SK-N-SH treated with all-trans-retinoic acid at 6 μM for 48 hours (cell line): ENCODE measurements around the gene DOP1A.

Experiments
- BACH2 ChIP-seq: fragments of 250-450 bp; sonication (Bioruptor Pico); IDR thresholded peaks from 2 replicates; pipeline ENCODE4 v1.9.0; 2021; ENCODE audit warnings: mild to moderate bottlenecking, borderline replicate concordance
- CREB5 ChIP-seq: fragments of 250-450 bp; sonication (Bioruptor Pico); IDR thresholded peaks from 2 replicates; pipeline ENCODE4 v1.5.1; 2020; ENCODE audit warnings: low read depth, mild to moderate bottlenecking, moderate library complexity
- ESRRG ChIP-seq: fragments of 250-450 bp; sonication (Bioruptor Pico); IDR thresholded peaks from 2 replicates; pipeline ENCODE4 v1.6.1; 2021; ENCODE audit warnings: mild to moderate bottlenecking
- OSR1 ChIP-seq: fragments of 250-450 bp; sonication (Bioruptor Pico); IDR thresholded peaks from 2 replicates; pipeline ENCODE4 v1.8.0; 2022; ENCODE audit warnings: moderate library complexity, mild to moderate bottlenecking, inconsistent platforms
- PATZ1 ChIP-seq: fragments of 250-450 bp; sonication (Bioruptor Pico); IDR thresholded peaks from 2 replicates; pipeline ENCODE4 v1.8.0; 2020; ENCODE audit warnings: mild to moderate bottlenecking, moderate library complexity, borderline replicate concordance
- RARB ChIP-seq: fragments of 250-450 bp; sonication (Bioruptor Pico); IDR thresholded peaks from 2 replicates; pipeline ENCODE4 v1.8.0; 2021; ENCODE audit warnings: mild to moderate bottlenecking, moderate library complexity
- TCF4 ChIP-seq: fragments of 250-450 bp; sonication (Bioruptor Pico); IDR thresholded peaks from 2 replicates; pipeline ENCODE4 v1.8.0; 2021; ENCODE audit warnings: mild to moderate bottlenecking, moderate library complexity, borderline replicate concordance
- TOX ChIP-seq: fragments of 250-450 bp; sonication (Bioruptor Pico); IDR thresholded peaks from 2 replicates; pipeline ENCODE4 v1.8.0; 2021; ENCODE audit warnings: mild to moderate bottlenecking, moderate library complexity, borderline replicate concordance
- ZNF565 ChIP-seq: fragments of 450-650 bp; formaldehyde crosslinking; conservative IDR thresholded peaks from 2 replicates; pipeline ENCODE4 v1.5.0; 2020; ENCODE audit warnings: low read depth, mild to moderate bottlenecking, moderate library complexity
- ZNF70 ChIP-seq: fragments of 450-650 bp; formaldehyde crosslinking; IDR thresholded peaks from 2 replicates; pipeline ENCODE4 v1.5.0; 2020; ENCODE audit warnings: mild to moderate bottlenecking, moderate library complexity
- ZNF8 ChIP-seq: fragments of 450-650 bp; formaldehyde crosslinking; IDR thresholded peaks from 2 replicates; pipeline ENCODE4 v1.5.0; 2020; ENCODE audit warnings: mild to moderate bottlenecking, moderate library complexity

GRCh38 chr6:83183082-83183828, 115.8 kb downstream of the DOP1A start:
- TF ChIP-seq PATZ1 (no peak), TOX (CRISPR knock-in tag) (peak; percentile 46; the same call in 1 of the 2 replicates), ZNF565 (no peak), ZNF70 (CRISPR knock-in tag) (no peak), TCF4 (no peak), ZNF8 (CRISPR knock-in tag) (no peak), RARB (CRISPR knock-in tag) (no peak), CREB5 (CRISPR knock-in tag) (no peak), BACH2 (CRISPR knock-in tag) (no peak), OSR1 (CRISPR knock-in tag) (no peak), ESRRG (CRISPR knock-in tag) (no peak)
